CD14-positive monocyte (primary cell): ENCODE data around the gene KAT5. TPM values are rescaled to one million over a fixed set of nuclear protein-coding genes. Genes with fewer than 3 reads are reported as not detected.
"Not testable (repeated sequence)": the region's sequence is repeated elsewhere in the genome, so short reads cannot be mapped to it uniquely, and the experiment has no call there.

Source experiments
- DNase-seq, 3 donors: peaks; one replicate each; pipeline ENCODE4 v3.0.0-alpha.2; 2011 to 2022
- H2AFZ ChIP-seq: 2 replicates; pipeline ENCODE4 v1.6.0; 2012; ENCODE audit warnings: mild to moderate bottlenecking, low read depth, low read length, inconsistent platforms; ENCODE audit not compliant: insufficient read depth, poor library complexity, severe bottlenecking
- H3K27ac ChIP-seq, 2 donors: 1 replicate in 1 of 2; 2 replicates in 1 of 2; pipeline ENCODE4 v1.5.1; 2012 to 2013; ENCODE audit warnings: low read length in 2 of 2, control low read depth in 1 of 2, inconsistent platforms in 1 of 2, low read depth in 1 of 2, mild to moderate bottlenecking in 1 of 2
- H3K27me3 ChIP-seq, 2 donors: one replicate each; pipeline versions ENCODE4 v1.6.0 to v1.6.1; 2011 to 2013; ENCODE audit warnings: low read length in 2 of 2; ENCODE audit not compliant: control insufficient read depth in 2 of 2, insufficient read depth in 2 of 2
- H3K36me3 ChIP-seq, 2 donors: replicated peaks in 1 of 2; 1 replicate in 1 of 2; 2 replicates in 1 of 2; pipeline versions ENCODE4 v1.5.1 to v1.6.1; 2012 to 2013; ENCODE audit warnings: low read length in 2 of 2, control low read depth in 1 of 2, inconsistent platforms in 1 of 2, mild to moderate bottlenecking in 1 of 2; ENCODE audit not compliant: insufficient read depth in 2 of 2, control insufficient read depth in 1 of 2
- H3K4me1 ChIP-seq, 2 donors: 1 replicate in 1 of 2; 2 replicates in 1 of 2; pipeline versions ENCODE4 v1.5.1 to v1.6.1; 2012 to 2013; ENCODE audit warnings: low read length in 2 of 2, control low read depth in 1 of 2, inconsistent platforms in 1 of 2, mild to moderate bottlenecking in 1 of 2, moderate library complexity in 1 of 2; ENCODE audit not compliant: insufficient read depth in 2 of 2, control insufficient read depth in 1 of 2
- H3K4me2 ChIP-seq: replicated peaks from 2 replicates; pipeline ENCODE3; 2012; ENCODE audit warnings: low read length, moderate library complexity, mild to moderate bottlenecking; ENCODE audit not compliant: poor library complexity, severe bottlenecking; ENCODE audit errors: extremely low read depth
- H3K4me3 ChIP-seq, 3 experiments: fragments of 200-600 bp in 1 of 3; sonication (generic) in 1 of 3; replicated peaks in 1 of 3; 1 replicate in 2 of 3; 2 replicates in 1 of 3; pipeline ENCODE4 v1.5.1; 2011 to 2013; ENCODE audit warnings: low read length in 3 of 3, mild to moderate bottlenecking in 3 of 3, control low read depth in 2 of 3, low read depth in 2 of 3, inconsistent platforms in 1 of 3, moderate library complexity in 1 of 3
- H3K79me2 ChIP-seq: 2 replicates; pipeline ENCODE4 v1.6.0; 2012; ENCODE audit warnings: mild to moderate bottlenecking, control low read depth, inconsistent platforms, low read length, moderate library complexity; ENCODE audit not compliant: insufficient read depth
- H3K9ac ChIP-seq: 2 replicates; pipeline ENCODE4 v1.6.0; 2017; ENCODE audit warnings: low read length, mild to moderate bottlenecking; ENCODE audit not compliant: insufficient read depth, poor library complexity, severe bottlenecking
- H3K9me3 ChIP-seq, 2 donors: replicated peaks in 1 of 2; 1 replicate in 1 of 2; 2 replicates in 1 of 2; pipeline versions ENCODE4 v1.5.1 to v1.6.1; 2012 to 2013; ENCODE audit warnings: low read length in 2 of 2, control low read depth in 1 of 2; ENCODE audit not compliant: control insufficient read depth in 1 of 2, insufficient read depth in 1 of 2
- H4K20me1 ChIP-seq: 2 replicates; pipeline ENCODE4 v1.6.0; 2012; ENCODE audit warnings: mild to moderate bottlenecking, low read length, control low read depth, moderate library complexity; ENCODE audit not compliant: insufficient read depth
- H3K27ac Mint-ChIP-seq, 7 donors: one replicate each; pipeline ENCODE4 v1.8.0; 2020; ENCODE audit warnings: mild to moderate bottlenecking in 7 of 7, mixed read lengths in 7 of 7, moderate library complexity in 6 of 7, inconsistent platforms in 2 of 7
- H3K27me3 Mint-ChIP-seq, 3 donors: one replicate each; pipeline ENCODE4 v1.8.0; 2021 to 2022; ENCODE audit warnings: low read depth in 3 of 3, mild to moderate bottlenecking in 3 of 3, mixed read lengths in 3 of 3, moderate library complexity in 3 of 3, inconsistent platforms in 1 of 3
- H3K36me3 Mint-ChIP-seq, 2 donors: one replicate each; pipeline ENCODE4 v1.8.0; 2020; ENCODE audit warnings: mixed read lengths in 2 of 2, inconsistent platforms in 1 of 2, mild to moderate bottlenecking in 1 of 2
- H3K4me1 Mint-ChIP-seq: one replicate; pipeline ENCODE4 v1.8.0; 2020; ENCODE audit warnings: mild to moderate bottlenecking, mixed read lengths
- H3K4me3 Mint-ChIP-seq, 2 donors: one replicate each; pipeline ENCODE4 v1.8.0; 2020; ENCODE audit warnings: mild to moderate bottlenecking in 2 of 2, mixed read lengths in 2 of 2, moderate library complexity in 1 of 2
- H3K9me3 Mint-ChIP-seq, 7 donors: one replicate each; pipeline ENCODE4 v1.8.0; 2020 to 2022; ENCODE audit warnings: mixed read lengths in 7 of 7, mild to moderate bottlenecking in 6 of 7, moderate library complexity in 6 of 7, inconsistent platforms in 2 of 7
- CTCF ChIP-seq: fragments of 200-600 bp; IDR thresholded peaks from one replicate; pipeline ENCODE4 v1.8.0; 2022; ENCODE audit warnings: antibody characterized with exemption, mild to moderate bottlenecking
- WGBS: methylation state at CpG from one replicate; pipeline ENCODE4 v1.1.5; 2013; ENCODE audit warnings: missing lambda C conversion rate; ENCODE audit not compliant: insufficient coverage; 5-methylcytosine and 5-hydroxymethylcytosine counted together
- intact Hi-C, 2 donors: fragments of 100-400 bp; cut with micrococcal nuclease; formaldehyde crosslinking; loops; one replicate each; pipeline versions ENCODE4 v1.15.0 to v1.15.1; 2023
- polyA plus RNA-seq, 3 donors: library from polyadenylated mRNA; depleted of rRNA in 1 of 3; unstranded in 2 of 3; stranded (reverse) in 1 of 3; fragments of 300-500 nt in 2 of 3; fragments of >200 nt in 1 of 3; fragmentation: Illumina TruSeq in 2 of 3; gene quantifications; 1 replicate in 2 of 3; 2 replicates in 1 of 3; pipeline ENCODE4 v1.2.3, GENCODE V29; 2012 to 2021

The KAT5 gene
- polyA plus RNA-seq, 3 donors, result 32.5 to 48.7 (median 33.1) TPM

GRCh38 chr11:65730461-65730860 is 18.4 kb downstream of the KAT5 start:
- peaks cover 0 to 7% (median 6%) of the 10 kb centered on the region in 3 donors for H3K27me3 Mint-ChIP-seq
- peaks cover 0 to 2% of the 10 kb centered on the region in 2 donors for H3K36me3 Mint-ChIP-seq
- peaks cover 3% of the 10 kb centered on the region for H3K4me1 Mint-ChIP-seq
- no peaks in the 10 kb centered on the region for H3K79me2 ChIP-seq
- no peaks in the 10 kb centered on the region for H3K9me3 ChIP-seq
- no peak overlapping the region for H3K9ac ChIP-seq
- H3K9me3 Mint-ChIP-seq, result peaks cover 0 to 12% (median 4%) of the 10 kb centered on the region in 7 donors
- no peak overlapping the region for H2AFZ ChIP-seq
- H3K4me2 ChIP-seq, result no peak overlapping the region
- H4K20me1 ChIP-seq, result no peaks in the 10 kb centered on the region
- H3K27me3 ChIP-seq, result no peaks in the 10 kb centered on the region
- DNase-seq, result no peak
- H3K36me3 ChIP-seq, result no peaks in the 10 kb centered on the region
- H3K4me1 ChIP-seq, result no peaks in the 10 kb centered on the region
- no CpG with 5 or more reads among the region's 5 CpGs for WGBS
- intact Hi-C loops, result no loop called here
- no peak for TF ChIP-seq CTCF
- no peak overlapping the region for H3K27ac Mint-ChIP-seq
- H3K27ac ChIP-seq, result no peak overlapping the region
- no peak overlapping the region for H3K4me3 ChIP-seq
- H3K4me3 Mint-ChIP-seq, result no peak overlapping the region

DNA sequence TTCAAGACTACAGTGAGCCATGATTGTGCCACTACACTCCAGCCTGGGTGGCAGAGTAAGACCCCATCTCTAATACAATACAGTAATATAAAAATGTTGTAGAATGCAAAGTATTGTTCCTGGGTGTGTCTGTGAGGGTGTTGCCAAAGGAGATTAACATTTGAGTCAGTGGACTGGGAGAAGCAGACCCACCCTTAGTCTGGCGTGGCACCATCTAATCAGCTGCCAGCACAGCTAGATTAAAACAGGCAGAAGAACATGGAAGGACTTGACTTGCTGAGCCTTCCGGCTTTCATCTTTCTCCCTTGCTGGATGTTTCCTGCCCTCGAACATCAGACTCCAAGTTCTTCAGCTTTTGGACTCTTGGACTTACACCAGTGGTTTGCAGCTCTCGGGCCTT is 23.1 kb downstream of the KAT5 start:
- H3K27me3 Mint-ChIP-seq, H4K20me1 ChIP-seq, H3K4me1 Mint-ChIP-seq, H3K36me3 Mint-ChIP-seq, DNase-seq, H2AFZ ChIP-seq, H3K4me2 ChIP-seq, H3K4me1 ChIP-seq, H3K36me3 ChIP-seq, H3K79me2 ChIP-seq, H3K4me3 ChIP-seq, intact Hi-C loops, H3K4me3 Mint-ChIP-seq, H3K27ac Mint-ChIP-seq, H3K9ac ChIP-seq, H3K27ac ChIP-seq, H3K27me3 ChIP-seq: not testable (repeated sequence)
- H3K9me3 Mint-ChIP-seq, result peaks cover 6 to 32% (median 15%) of the 10 kb centered on the region in 7 donors
- 89% methylated on average over 4 of the region's 4 CpGs for WGBS
- peaks cover 4 to 11% of the 10 kb centered on the region in 2 donors for H3K9me3 ChIP-seq
